Jurkat, Clone E6-1 (cell line): ENCODE data around the gene TMEM176B. TPM values are rescaled to one million over a fixed set of nuclear protein-coding genes. Genes with fewer than 3 reads are reported as not detected.

ENCODE experiments used
- DNase-seq: peaks from one replicate; pipeline ENCODE4 v3.0.0-alpha.2; 2011; ENCODE audit warnings: low read depth, low spot score
- H3K4me3 ChIP-seq: 2 replicates; pipeline ENCODE4 v1.5.1; 2011; ENCODE audit warnings: mild to moderate bottlenecking, low read length, control low read depth, moderate library complexity
- polyA plus RNA-seq: library from polyadenylated mRNA; unstranded; fragments of >200 nt; gene quantifications from one replicate; pipeline ENCODE4 v1.2.1, GENCODE V29; 2012; ENCODE audit warnings: missing spikeins; ENCODE audit not compliant: insufficient read length, insufficient read depth

Gene TMEM176B
- polyA plus RNA-seq, result not detected

DNA sequence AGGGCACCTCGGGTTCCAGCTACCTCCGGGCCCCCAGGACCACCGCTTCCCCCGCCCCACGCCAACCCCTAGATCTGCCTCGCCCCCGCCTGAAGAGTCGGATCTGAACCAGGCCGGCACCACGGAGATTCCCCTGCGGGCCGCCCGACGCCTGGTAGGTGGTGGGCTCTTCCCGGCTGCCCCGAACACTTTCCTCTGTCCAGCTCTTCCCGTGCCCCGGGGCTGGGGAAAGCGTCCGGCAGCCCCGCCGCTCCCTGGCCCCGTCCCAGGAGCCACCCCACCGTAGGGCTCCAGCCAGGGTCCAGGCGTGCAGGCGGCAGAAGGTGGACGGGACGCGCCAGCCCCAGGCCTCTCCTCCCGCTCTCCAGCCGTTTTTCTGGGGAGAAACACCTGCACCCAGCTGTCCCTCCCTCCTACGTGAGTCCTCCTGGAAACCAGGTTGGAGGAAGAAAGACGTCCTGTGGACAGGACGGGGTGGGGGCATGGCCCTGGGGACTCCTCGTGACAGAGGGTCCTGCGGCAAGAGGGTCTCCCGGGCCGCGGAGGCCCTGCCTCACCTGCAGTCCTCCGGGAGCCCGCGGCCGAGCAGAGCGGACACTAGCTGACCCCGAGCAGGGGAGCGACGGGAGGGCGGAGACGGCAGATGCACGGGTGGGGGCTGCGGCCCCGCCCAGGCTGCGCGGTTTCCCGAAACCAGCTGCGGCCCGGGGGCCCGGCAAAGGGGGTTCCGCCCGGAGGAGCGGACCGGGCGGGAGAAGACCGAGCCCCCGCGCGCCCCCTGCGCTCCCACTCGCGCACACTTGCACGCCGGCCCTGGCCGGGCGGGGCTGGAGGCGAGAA is at the start of gene TMEM176B:
Gene TMEM176B (minus strand): TSS at position 624 of the 840 bp plus-strand sequence. CDS start 3,795 bp downstream, outside the sequence.
- no peak within 1 kb of the TSS for H3K4me3 ChIP-seq
- no peak for DNase-seq

DNA sequence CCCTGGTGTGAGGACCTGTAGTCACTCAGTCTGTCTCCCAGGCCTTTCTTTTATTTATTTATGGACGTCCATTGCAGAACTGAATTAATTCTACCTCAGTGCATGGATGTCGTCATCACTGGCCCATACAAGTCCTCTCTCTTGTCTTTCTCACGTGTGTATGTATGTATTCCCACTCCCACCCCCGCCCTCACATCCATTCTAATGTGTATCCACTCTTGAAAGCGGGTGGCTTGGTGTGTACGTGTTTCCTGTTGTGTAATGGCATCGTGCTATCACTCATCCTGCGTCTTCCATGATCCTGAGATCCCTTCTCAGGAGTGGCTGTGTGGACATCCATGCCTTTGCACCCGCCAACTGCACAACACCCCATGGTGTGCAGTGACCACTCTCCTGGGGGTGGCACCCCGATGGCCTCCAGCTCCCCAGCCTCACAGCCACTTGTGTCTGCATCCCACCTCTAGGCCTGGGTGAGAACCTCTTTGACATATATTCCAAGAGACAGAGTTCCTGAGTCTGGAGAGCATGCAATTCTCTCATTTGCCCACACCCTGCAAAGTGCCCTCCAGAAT is 49.1 kb upstream of the TMEM176B start:
- DNase-seq, result no peak

DNA sequence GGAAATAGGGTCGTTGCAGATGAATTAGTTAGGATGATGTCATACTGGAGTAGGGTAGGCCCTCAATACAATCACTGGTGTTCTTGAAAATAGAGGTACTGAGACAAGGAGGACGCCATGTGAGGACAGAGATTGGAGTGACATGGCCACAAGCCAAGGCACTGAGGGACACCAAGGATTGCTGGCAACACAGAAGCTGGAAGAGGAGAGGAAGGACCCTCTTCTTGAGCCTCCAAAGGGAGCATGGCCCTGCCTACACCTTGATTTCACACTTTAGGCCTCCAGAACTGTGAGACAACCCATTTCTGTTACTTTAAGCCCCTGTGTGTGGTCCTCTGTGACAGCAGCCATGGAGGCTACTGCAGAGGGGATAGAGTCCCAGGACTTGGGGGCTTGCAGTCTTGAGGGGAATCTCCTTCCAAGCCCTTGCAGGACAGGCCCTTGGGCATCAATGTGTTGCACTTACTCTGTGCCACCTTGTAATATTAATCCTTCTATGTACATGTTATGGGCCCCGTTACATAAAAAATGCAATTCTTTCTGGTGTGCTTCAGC is 48.5 kb upstream of the TMEM176B start:
- no peak overlapping the region for H3K4me3 ChIP-seq
- no peak for DNase-seq

More for the DNA sequence above, 49.1 kb upstream of the TMEM176B start:
- no peak overlapping the region for H3K4me3 ChIP-seq

DNA sequence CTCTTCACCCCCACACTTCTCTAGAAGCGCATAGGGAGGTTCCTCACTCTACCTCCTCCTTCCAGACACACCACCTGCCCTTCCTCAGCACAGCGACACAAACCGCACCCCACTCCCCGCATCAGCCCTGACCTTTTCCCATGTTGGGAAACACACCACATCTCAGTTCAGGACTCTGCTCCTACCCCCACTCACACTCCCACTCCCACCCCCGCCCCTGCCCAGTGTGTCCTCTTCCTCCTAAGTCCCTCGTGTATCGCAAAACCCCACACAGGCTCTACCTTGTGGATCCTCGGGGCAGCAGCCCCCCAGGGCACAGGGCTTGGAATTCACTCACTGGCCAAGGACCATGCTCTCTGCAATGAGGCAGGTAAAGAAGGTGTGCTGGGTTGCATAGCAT is 47.9 kb upstream of the TMEM176B start:
- DNase-seq, result no peak

DNA sequence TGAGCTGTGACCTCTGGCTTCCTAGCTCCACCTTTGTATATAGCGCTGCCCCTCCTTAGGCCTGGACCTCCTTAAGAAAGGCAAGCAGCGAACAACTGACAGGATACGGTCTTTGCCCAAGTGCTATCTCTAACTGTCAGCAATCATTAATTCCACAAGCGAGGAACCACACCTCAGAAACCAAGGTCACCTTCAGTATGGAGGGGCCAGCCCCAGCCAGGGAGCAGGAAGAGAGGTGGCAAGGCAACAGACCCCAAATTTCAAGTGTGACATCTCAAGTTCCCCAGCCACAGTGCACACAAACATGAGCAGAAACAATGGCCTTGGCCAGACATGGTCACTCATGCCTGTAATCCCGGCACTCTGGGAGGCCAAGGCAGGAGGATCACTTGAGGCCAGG is 47.4 kb upstream of the TMEM176B start:
- DNase-seq, result no peak
- no peak overlapping the region for H3K4me3 ChIP-seq

More for the DNA sequence above, 47.9 kb upstream of the TMEM176B start:
- no peak overlapping the region for H3K4me3 ChIP-seq

DNA sequence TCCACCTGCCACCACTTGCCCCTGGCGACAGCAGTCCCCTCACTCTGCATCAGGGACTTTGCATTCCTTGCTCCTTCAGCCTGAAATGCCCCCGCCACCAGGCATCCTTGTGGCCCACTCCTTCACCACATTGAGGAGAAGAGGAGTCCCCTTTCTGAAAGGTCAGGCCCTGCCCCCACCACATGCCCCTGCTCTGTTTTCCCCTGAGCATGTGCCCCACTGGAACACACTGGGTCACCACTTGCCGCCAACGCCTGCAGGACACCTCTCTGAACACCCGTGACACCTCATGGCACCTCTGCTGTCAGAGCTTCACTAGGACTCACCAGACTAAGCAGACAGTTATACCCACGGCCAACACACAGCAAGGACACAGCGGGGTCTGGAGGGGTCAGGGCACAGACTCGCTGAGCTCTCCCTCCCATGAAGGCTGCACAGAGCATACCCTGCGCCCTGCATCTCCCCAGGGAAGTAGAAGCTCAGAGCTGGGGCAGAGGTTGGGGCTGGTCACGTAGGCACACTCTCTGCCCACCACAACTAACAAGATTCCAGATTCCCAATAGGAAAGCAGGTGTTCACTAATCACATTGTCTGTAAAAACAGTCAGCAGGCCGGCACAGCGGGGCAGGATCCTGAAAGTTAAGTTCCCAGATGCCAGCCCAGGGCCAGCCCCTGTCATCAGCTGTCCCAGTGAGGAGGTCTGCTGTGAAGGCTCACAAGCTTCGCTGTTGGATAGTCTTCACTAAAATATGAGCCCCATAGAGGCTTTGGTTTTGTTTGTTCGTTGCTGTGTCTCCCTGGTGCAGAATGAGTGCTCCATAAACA is 46.3 kb upstream of the TMEM176B start:
- no peak overlapping the region for H3K4me3 ChIP-seq
- DNase-seq, result no peak

DNA sequence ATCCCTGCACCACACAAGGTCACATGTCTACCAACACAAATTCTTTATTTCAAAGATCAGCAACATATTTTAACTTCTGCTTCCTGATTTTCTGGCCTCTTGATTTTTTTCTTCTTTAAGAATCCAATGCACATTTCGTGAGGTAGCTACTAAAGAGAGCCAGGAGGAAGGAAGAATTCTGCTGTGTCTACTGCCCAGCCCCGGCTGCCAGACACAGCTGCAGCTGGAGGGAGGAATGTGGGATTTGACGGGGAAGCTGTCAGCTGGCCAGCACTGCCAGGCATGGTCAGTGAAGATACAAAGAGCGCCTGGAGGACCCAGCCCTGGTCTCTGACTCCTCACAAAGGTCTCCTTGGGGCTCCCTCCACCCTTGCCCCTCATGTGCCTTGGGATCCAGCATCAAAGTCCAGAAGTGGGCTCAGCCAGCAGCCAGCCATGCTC is 45.3 kb upstream of the TMEM176B start:
- H3K4me3 ChIP-seq, result no peak overlapping the region
- no peak for DNase-seq

DNA sequence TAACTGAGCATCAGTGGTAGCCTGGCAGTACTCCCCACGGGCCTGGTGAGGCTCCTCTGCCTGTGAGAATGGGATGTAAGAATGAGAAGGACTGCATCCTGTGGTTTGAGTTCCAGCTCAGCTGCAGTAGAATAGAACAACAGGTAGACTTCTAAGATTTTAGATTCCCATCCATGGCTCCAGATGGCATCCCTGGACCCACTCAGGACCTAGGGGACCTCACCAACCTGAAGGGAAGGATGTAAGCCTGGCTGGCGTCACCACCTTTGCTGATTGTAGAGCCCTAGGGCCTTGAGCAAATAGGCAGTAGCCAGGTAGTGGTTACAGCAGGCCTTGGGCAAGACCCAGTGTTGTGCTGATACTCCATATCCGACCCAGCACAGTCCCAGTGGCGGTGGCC is 42.6 kb upstream of the TMEM176B start:
- no peak for DNase-seq
- no peak overlapping the region for H3K4me3 ChIP-seq

DNA sequence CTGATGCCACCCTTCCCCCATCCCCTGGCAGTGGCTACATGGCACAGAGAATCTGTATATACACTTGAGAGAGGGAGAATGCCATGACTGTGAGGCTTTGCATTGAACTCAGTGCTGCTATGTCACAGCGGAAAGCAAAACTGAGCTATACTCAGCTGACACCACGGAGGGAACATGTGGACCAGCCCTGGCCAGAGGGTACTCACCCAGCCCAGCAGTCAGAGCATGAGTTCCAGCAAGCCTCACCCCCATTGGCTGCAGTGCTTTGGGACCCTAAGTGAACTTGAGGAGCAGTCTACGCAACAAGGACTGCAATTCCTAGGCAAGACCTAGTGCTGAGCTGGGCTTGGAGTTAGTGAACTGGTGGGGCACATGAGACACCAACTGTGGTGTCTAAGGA is 41.9 kb upstream of the TMEM176B start:
- DNase-seq, result no peak
- H3K4me3 ChIP-seq, result no peak overlapping the region

DNA sequence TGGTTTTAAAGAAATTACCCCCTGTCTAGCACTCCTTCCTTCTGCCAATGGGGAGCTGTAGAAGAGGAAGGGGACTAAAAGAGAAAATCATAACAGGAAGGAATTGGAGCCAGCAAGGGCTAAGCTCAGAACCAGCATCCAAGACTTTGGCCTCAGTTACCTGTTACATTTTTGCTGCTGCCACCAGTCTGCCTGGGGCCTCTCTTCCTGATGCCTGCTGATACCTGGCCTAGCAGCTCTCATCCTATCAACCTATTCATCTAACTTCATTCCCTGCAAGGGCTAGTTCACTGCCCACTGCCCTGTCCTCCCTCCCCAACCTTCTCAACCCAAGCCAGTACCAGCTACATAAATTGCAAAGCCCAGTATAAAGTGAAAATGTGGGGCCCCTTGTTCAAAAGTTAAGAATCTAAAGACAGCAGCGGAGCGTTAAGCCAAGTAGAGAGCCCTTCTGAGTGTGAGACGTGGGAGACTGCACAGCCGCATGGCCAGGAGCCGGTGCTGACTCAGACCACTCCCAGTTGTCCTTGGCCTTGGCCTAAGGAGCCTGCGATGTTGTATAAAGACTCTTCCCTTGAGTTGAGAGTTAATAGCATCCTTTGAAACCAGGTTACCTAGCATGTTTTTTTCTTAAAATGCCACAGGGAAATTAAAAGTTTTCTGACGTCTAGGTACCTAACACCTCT is 38.9 kb upstream of the TMEM176B start:
- no peak overlapping the region for H3K4me3 ChIP-seq
- DNase-seq, result no peak

DNA sequence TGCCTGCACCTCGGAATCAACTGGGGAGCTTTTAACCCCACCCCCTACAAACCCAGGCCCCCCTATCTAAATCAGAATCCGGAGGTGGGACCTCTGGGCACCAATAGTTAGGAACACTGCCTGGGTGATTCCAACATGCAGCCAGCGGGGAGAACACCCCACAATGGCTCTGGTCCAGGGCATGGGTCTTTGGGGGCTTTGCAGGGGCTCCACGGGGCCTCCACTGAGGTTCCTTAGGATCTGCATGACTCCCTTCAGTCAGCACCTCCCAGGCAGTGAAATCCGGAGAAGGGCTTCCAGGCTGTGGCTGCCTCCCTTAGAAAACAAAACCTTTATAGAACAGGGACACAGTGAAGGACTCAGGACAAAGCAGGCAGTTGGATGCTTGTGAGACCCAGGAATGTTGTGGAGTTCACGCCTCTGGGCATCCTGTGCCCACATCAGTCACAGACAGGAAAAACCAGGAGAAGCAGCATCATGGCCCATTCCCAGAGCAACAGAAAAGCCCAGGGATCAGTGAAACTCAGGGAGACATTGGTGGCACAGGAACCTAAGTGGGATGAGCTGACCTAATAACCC is 35.6 kb upstream of the TMEM176B start:
- no peak overlapping the region for H3K4me3 ChIP-seq
- no peak for DNase-seq

DNA sequence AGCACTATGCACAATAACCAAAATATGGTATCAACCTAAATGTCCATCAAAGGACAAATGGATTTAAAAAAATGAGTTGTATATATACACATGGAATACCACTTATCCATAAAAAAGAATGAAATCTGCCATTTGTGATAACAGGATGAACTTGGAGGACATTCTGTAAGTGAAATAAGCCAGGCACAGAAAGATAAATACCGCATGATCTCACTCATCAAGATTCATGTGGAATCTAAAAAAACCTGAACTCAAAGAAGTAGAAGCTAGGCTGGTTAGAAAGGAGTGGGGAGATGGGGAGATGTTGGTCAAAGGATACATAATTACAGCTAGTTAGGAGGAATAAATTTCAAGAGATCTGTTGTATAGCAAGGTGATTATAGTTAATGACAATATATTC is 34.9 kb upstream of the TMEM176B start:
- no peak overlapping the region for H3K4me3 ChIP-seq
- no peak for DNase-seq

DNA sequence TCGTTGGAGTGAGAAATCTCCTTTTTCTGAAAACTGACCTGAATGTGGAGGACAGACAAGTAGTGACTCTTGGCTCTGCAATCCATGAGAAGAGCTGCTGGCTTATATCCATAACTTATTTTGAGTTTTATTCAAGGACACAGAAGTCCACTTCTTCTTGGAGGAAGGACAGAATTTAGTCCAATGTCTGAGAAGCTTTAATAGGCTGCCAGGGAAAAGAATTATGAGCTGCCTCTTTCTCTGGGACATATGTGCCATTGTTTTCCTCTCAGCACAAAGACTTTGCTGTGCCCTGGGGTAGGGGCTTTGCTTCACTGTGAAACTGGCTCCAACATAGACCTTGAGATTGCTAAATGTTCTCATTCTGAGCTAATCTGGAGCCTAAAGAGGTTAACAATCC is 31.7 kb upstream of the TMEM176B start:
- no peak for DNase-seq
- H3K4me3 ChIP-seq, result no peak overlapping the region

DNA sequence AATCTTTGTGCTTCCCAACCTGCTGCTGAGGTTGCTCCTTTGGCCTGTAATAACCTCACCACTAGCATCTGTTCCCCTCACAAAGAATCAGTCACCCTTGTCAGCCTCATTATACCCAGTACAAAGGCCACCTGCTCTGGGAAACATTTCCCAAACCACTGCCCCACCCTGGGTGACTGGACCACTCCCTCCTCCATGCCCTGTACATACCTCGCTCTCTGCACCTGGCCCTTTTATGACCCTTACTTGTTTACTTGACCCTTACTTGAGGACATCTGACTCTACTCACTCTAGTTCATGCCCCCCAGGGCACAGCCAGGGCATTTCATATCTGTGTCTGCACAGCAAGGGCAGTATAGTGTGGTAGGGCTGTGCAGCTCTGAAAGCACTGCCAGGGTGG is 30.8 kb upstream of the TMEM176B start:
- DNase-seq, result no peak
- H3K4me3 ChIP-seq, result no peak overlapping the region

DNA sequence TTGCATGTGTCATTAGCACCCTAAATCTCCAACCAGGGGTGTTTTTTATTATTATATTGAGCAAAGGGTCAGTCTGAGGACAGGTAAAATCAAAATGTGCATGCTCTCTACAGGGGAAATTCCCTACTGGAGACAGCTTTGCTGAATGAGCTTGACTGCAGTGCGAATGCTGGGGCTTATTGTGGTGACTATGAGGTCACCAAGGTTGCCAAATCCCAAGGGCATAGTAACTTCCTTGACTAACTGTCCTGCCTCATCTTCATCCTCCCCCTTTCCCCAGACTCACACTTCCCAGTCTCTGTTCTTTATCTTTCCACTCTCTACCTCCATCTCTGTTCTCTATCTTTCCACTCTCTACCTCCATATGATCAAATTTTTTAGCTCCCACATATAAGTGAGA is 29.3 kb upstream of the TMEM176B start:
- no peak for DNase-seq
- no peak overlapping the region for H3K4me3 ChIP-seq

DNA sequence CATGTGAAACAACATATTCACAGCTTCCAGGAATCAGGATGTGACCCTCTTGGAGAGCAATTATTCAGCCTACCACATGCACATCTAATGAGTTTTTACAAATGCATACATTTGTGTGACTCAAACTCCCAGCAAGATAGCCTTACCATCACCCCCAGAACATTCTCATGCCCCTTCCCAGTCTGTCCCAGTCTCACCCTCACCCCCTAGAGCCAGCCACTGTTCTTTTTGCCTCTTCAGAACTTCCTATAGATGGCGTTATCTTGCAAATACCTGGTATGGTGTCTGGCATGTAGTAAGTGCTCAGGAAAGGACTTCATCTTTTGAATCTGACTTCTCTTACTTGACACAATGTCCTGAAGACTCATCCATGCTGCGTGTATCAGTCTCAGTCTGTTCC is 28.2 kb upstream of the TMEM176B start:
- no peak overlapping the region for H3K4me3 ChIP-seq

DNA sequence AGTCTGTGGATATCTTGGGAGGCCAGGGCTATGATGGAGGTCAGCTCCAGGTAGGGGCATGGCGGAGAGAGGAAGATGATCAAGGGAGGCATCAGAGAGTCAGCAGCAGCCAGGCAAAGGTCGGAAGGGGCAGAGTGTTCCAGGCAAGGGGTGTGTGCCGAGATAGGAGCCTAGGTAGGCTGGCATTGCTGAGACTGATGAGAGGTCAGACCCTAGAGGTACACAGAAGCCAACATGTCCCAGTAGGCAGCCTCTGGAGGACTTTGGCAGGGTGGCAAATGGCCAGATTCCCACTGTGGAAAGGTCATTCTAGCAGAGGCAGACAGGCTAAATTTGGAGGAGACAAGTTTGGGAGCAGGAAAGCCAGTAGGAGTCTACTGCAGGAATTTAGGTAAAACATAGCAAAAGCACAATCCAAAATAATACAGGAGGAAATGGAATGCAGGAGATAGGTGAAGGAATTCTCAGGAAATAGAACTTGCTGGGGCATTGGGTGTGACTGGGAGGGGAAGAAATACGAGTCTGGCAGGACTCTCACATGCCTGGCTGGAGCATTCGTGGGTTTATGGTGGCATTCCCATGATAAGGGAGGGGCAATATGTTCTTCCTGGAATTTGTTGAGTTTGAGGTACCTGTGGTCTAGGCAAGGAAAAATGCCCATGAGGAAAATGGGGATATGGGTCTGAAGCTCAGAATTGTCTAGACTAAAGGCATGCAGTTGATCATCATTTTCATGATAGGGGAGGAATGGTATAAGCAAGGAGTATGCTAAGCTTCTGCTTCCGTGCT is 26.1 kb upstream of the TMEM176B start:
- no peak for DNase-seq
- no peak overlapping the region for H3K4me3 ChIP-seq

More for the DNA sequence above, 28.2 kb upstream of the TMEM176B start:
- DNase-seq, result no peak
